MM.1S (cell line): ENCODE measurements around the gene WDR70.
"Not testable (repeated sequence)": the region's sequence is repeated elsewhere in the genome, so short reads cannot be mapped to it uniquely, and the experiment has no call there.

Source experiments
- DNase-seq: peaks from one replicate; pipeline ENCODE4 v3.0.0-alpha.2; 2015
- H2AFZ ChIP-seq: fragments of 300-600 bp; sonication (generic); 2 replicates; pipeline ENCODE4 v1.6.0; 2016; ENCODE audit warnings: antibody characterized with exemption, low read length
- H3F3A ChIP-seq: fragments of 300-600 bp; sonication (generic); 2 replicates; pipeline ENCODE4 v1.6.1; 2016; ENCODE audit warnings: mild to moderate bottlenecking, antibody characterized with exemption, low read length, moderate library complexity, mixed read lengths; ENCODE audit not compliant: insufficient read depth
- H3K27ac ChIP-seq: fragments of 300-600 bp; sonication (generic); 2 replicates; pipeline ENCODE4 v1.5.1; 2016; ENCODE audit warnings: mild to moderate bottlenecking, low read length
- H3K27me3 ChIP-seq: fragments of 300-600 bp; sonication (generic); replicated peaks from 2 replicates; pipeline ENCODE4 v1.6.0; 2016; ENCODE audit warnings: low read length; ENCODE audit not compliant: insufficient read depth
- H3K36me3 ChIP-seq: fragments of 300-600 bp; sonication (generic); replicated peaks from 2 replicates; pipeline ENCODE4 v1.6.1; 2016; ENCODE audit warnings: mild to moderate bottlenecking, low read length, mixed read lengths; ENCODE audit not compliant: insufficient read depth
- H3K4me1 ChIP-seq: fragments of 300-600 bp; sonication (generic); 2 replicates; pipeline ENCODE4 v1.6.1; 2016; ENCODE audit warnings: low read length, mixed read lengths
- H3K4me2 ChIP-seq: fragments of 300-600 bp; sonication (generic); 2 replicates; pipeline ENCODE4 v1.6.0; 2016; ENCODE audit warnings: low read depth, low read length
- H3K4me3 ChIP-seq: fragments of 300-600 bp; sonication (generic); 2 replicates; pipeline ENCODE4 v1.5.1; 2016; ENCODE audit warnings: low read length, mixed read lengths
- H3K79me2 ChIP-seq: fragments of 300-600 bp; sonication (generic); 2 replicates; pipeline ENCODE4 v1.6.1; 2016; ENCODE audit warnings: mixed run types, low read length, mixed read lengths
- H3K9ac ChIP-seq: fragments of 300-600 bp; sonication (generic); 2 replicates; pipeline ENCODE4 v1.6.1; 2016; ENCODE audit warnings: low read length, mixed read lengths
- H3K9me2 ChIP-seq: fragments of 300-600 bp; sonication (generic); replicated peaks from 2 replicates; pipeline ENCODE4 v1.6.1; 2016; ENCODE audit warnings: mild to moderate bottlenecking, low read length, mixed read lengths; ENCODE audit not compliant: insufficient read depth
- H3K9me3 ChIP-seq: fragments of 300-600 bp; sonication (generic); replicated peaks from 2 replicates; pipeline ENCODE4 v1.6.1; 2016; ENCODE audit warnings: mild to moderate bottlenecking, low read length, mixed read lengths; ENCODE audit not compliant: insufficient read depth
- H4K20me1 ChIP-seq: fragments of 300-600 bp; sonication (generic); 2 replicates; pipeline ENCODE4 v1.6.1; 2016; ENCODE audit warnings: mild to moderate bottlenecking, low read length, moderate library complexity, mixed read lengths; ENCODE audit not compliant: insufficient read depth
- CTCF ChIP-seq: fragments of 300-600 bp; sonication (generic); IDR thresholded peaks from 2 replicates; pipeline ENCODE4 v1.5.1; 2016; ENCODE audit warnings: antibody characterized with exemption, low read length, mixed read lengths
- EZH2 ChIP-seq: fragments of 300-600 bp; sonication (generic); optimal IDR thresholded peaks from 2 replicates; pipeline ENCODE3; 2017; ENCODE audit warnings: low read depth, mild to moderate bottlenecking, antibody characterized with exemption, low read length, mixed read lengths
- EZH2phosphoT487 ChIP-seq: fragments of 300-600 bp; sonication (generic); IDR thresholded peaks from 2 replicates; pipeline ENCODE4 v1.6.1; 2018; ENCODE audit warnings: antibody characterized with exemption, low read length

The WDR70 gene

DNA sequence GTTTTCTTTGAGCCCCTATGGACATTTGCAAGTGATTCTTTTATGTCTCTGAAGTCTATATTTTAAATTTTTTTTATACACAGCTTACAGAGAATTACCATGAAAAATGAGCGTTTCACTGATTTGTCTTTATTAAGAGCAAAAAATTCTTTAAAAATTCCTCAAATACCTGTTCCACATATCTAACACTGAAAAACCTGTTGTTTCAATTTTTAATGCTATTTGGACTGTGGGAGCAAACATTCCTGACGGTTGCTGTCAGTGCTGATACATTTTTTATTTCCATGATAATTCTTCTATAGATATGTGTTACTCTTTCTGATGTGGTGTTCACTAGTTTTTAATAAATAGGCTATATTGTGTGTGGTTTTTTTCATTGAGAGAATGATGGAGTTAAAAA, 261.0 kb downstream of the WDR70 start:
- no peaks in the 10 kb centered on the region for H4K20me1 ChIP-seq
- no peaks in the 10 kb centered on the region for H3K9me3 ChIP-seq
- H3K36me3 ChIP-seq: no peaks in the 10 kb centered on the region
- H3K79me2 ChIP-seq: no peaks in the 10 kb centered on the region
- H3K4me3 ChIP-seq: no peak overlapping the region
- H3K9ac ChIP-seq: no peak overlapping the region
- DNase-seq: no peak
- no peak overlapping the region for H2AFZ ChIP-seq
- no peaks in the 10 kb centered on the region for H3K9me2 ChIP-seq
- no peaks in the 10 kb centered on the region for H3F3A ChIP-seq
- no peak overlapping the region for H3K4me2 ChIP-seq
- no peaks in the 10 kb centered on the region for H3K4me1 ChIP-seq
- no peaks in the 10 kb centered on the region for H3K27me3 ChIP-seq
- TF ChIP-seq EZH2phosphoT487 (no peak), CTCF (no peak)
- no peak overlapping the region for H3K27ac ChIP-seq

DNA sequence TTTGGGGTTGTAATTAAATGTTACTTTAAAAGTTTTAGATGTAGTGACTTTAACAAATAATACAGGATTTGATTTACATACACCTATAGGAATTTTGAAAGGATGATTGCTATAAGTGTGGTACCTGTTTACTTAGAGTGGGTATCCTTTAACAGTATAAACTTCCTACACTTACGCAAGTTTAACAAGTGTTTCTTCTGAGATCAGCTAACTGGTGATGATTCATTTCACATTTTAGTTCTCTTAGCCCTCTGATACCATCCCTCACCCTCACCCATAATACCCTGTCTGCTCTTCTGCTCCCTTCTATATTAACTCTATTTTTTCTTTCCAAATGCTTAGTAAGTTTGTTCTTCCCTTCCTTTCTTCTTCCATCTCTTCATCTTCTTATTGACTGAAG, 262.8 kb downstream of the WDR70 start:
- Histone ChIP-seq H3K79me2 (no peaks in the 10 kb centered on the region), H3K9ac (no peak overlapping the region), H3K9me2 (no peaks in the 10 kb centered on the region), H3K9me3 (no peaks in the 10 kb centered on the region), H3K4me2 (no peak overlapping the region), H3K36me3 (no peaks in the 10 kb centered on the region), H2AFZ (no peak overlapping the region), H3K4me1 (no peaks in the 10 kb centered on the region), H3K27ac (no peak overlapping the region), H3F3A (no peaks in the 10 kb centered on the region), H3K27me3 (no peaks in the 10 kb centered on the region), H4K20me1 (no peaks in the 10 kb centered on the region), H3K4me3 (no peak overlapping the region)
- TF ChIP-seq CTCF (no peak), EZH2phosphoT487 (no peak), EZH2 (no peak)
- no peak for DNase-seq

- no peaks in the 10 kb centered on the region for H3K27me3 ChIP-seq
- TF ChIP-seq CTCF: no peak
- TF ChIP-seq EZH2: no peak
- no peak for TF ChIP-seq EZH2phosphoT487
- H3K4me2 ChIP-seq: no peak overlapping the region
- no peaks in the 10 kb centered on the region for H3K36me3 ChIP-seq
- H3K4me1 ChIP-seq: no peaks in the 10 kb centered on the region
- no peak overlapping the region for H3K4me3 ChIP-seq
- H2AFZ ChIP-seq: no peak overlapping the region
- DNase-seq: no peak
- no peaks in the 10 kb centered on the region for H3K79me2 ChIP-seq
- no peaks in the 10 kb centered on the region for H3F3A ChIP-seq
- H4K20me1 ChIP-seq: no peaks in the 10 kb centered on the region
- H3K27ac ChIP-seq: no peak overlapping the region
- H3K9me2 ChIP-seq: no peaks in the 10 kb centered on the region
- no peak overlapping the region for H3K9ac ChIP-seq
- no peaks in the 10 kb centered on the region for H3K9me3 ChIP-seq
Observed at GRCh38 chr5:37645707-37646106, 266.6 kb downstream of the WDR70 start.

DNA sequence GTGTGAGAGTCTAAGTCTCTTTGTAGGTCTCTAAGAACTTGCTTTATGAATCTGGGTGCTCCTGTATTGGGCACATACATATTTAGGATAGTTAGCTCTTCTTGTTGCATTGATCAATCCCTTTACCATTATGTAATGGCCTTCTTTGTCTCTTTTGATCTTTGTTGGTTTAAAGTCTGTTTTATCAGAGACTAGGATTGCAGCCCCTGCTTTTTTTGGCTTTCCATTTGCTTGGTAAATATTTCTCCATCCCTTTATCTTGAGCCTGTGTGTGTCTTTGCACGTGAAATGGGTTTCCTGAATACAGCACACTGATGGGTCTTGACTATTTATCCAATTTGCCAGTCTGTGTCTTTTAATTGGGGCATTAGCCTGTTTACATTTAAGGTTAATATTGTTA, 275.4 kb downstream of the WDR70 start:
- H3K4me2 ChIP-seq, H3K27me3 ChIP-seq, H3K27ac ChIP-seq, DNase-seq, H3K9me2 ChIP-seq, H3K4me3 ChIP-seq, H3F3A ChIP-seq, H3K79me2 ChIP-seq, H3K4me1 ChIP-seq, H4K20me1 ChIP-seq, H3K9me3 ChIP-seq, H2AFZ ChIP-seq, H3K36me3 ChIP-seq, H3K9ac ChIP-seq: not testable (repeated sequence)
